ENCODE data around the gene CDK14. TPM values are rescaled to one million over a fixed set of nuclear protein-coding genes. Genes with fewer than 3 reads are reported as not detected.

Gene CDK14
- polyA plus RNA-seq, 3 donors, result 28.8 to 33.3 (median 29.1) TPM

DNA sequence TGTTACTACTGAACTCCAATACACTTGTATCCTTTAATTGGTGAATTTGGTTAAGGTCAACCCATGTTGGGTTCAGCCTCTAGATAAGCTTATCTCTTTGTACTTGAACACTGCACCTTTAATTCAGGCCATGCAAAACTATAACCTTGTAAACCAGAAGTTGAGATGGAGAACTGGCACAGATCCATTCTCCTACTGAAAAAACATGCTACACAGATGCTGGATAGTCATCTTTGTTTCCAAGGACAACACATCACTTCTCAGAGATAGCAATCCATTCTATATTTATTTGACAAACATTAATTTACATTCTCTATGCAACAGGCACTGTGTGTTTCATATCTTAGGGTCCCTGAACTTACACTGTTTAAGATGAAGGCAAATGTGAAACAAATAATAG is 2.9 kb upstream of the CDK14 start:
- DNase-seq, result no peak

DNA sequence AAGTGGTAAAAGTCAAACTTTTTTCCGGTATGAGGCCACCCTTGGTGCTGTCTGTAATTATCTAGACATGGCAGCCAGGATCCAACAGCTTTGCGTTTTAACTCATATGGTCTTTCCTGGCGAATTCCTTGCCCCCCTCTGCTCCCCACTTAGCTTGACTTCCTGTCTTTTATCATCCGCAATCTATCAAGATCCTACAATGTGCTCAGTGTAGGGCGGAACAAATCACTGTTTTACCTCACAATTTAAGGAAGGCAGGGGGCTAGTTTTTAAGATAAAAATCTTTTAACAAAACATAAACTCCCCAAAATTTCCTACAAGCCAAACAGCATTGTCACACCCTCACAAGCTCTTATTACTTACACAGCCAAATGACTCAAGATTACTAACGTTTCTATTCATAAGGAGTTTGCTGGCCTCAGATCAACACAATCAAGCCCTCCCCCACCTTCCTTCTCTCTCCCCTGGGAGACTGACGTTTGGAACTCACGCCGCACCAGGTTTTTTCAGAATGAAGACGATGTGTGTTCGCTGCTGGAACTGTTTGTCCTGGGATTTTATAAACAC is 1.3 kb upstream of the CDK14 start:
- DNase-seq, result no peak

DNA sequence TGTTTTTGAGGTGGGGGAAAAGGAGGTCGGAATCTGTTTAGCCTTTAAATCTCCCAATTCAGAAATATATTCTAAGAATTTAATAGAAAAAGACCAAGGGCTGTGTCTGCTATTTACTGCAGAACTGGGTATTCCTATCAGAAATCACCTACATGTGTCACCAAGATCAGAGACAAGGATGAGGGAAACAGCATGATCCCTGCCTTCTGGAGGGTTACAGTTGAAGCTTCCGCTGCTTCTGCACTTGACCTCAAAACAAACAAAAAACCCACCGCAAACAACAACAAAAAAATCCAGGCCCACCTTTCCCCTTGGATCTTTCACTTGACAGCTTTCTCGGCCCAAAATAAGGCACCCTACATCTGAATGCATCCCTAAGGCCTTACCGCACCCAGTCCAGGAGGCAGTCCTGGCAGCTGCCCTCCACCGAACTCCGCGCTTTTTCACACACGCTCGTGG is 750 bp upstream of the CDK14 start:
- no peak for DNase-seq

DNA sequence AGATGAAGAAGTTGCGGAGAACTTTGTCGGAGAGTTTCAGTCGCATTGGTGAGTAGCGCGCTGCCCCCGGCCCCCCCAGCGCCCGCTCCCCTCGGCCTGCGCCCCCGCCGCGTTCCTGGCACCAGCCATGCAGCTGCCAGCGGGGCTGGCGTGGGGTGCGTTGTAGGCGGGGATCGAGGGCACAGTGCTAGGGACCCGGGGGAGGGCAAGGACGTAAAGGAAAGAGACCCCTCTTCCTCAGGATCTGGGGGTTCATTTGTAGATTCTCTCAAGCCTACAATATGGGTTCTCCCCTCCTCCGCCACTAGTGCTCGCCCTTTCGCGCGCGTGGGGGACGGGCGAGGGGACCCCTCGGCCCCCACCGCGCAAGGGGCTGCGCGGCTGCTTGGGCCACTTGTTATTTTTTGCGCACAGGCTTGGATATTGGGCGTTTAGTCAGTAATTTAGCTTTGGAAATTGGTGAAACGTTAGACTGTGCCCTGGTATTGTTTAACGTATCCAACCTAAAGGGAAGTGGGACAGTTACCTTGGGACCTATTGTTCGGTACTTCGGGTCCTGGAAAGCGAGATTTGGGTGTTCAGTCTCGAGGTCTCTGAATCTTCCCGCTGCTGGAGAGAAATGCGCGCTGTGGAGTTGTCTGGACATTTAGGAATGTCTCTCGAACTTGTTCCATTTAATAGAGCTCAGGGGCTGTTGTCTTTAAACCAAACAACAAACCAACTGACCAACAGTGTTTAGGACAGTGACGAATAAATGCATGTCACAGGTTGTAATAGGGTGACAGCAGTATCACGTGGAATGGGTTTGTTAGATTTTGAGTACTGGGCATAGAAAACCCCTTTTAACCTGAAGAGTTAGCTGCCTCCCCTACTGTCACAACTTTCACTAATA is 796 bp downstream of the CDK14 start:
- DNase-seq, result no peak

DNA sequence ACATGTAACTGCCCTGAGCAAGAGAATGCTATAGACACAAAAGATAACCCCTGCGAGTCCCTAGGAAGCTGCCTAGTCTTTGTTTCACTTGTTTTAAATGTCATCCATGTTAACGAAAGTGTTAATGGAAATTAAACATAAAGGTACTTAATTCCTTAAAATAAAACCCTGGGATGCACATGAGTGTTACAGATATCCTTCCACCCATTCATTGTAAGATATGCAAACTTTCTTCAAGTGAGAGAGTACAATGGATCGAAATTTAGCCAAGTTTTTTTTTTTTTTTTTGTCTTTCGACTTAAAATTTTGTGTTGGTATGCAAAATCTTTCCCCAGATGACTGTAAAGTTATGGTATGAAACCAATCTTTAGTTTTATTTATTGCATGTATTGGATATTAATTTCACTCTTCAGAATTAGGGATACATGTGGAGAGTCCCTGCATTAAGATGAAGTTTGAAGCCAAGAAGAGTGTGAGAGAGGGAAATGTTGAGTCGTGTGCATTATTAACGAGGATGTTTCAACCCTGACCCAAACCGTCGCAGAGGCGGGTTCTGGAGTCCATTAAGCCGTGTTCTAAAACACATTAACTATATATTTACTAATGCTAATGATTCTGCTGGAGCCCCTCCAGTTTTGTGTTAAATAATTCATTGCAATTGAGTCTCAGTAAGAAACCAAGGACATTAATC is 1.6 kb downstream of the CDK14 start:
- DNase-seq, result no peak

DNA sequence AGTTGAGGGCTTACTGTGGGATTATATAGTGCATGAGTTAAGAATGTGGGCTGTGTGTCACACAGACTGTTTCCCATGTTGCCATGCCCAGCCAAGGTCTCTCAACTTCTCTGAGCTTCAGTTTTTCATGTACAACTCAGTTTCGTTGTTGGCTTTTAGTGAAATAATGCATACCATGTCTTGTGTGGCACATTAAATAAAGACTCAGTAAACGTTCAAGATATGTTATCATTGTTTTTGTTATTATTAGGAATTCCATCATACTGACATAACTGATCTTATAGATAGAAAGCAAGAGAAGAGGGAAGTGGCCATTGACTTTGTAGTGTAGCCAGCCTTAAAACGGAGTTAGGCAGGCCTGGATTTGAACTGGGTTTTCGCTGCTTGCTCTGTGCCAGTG is 2.9 kb downstream of the CDK14 start:
- DNase-seq, result no peak

DNA sequence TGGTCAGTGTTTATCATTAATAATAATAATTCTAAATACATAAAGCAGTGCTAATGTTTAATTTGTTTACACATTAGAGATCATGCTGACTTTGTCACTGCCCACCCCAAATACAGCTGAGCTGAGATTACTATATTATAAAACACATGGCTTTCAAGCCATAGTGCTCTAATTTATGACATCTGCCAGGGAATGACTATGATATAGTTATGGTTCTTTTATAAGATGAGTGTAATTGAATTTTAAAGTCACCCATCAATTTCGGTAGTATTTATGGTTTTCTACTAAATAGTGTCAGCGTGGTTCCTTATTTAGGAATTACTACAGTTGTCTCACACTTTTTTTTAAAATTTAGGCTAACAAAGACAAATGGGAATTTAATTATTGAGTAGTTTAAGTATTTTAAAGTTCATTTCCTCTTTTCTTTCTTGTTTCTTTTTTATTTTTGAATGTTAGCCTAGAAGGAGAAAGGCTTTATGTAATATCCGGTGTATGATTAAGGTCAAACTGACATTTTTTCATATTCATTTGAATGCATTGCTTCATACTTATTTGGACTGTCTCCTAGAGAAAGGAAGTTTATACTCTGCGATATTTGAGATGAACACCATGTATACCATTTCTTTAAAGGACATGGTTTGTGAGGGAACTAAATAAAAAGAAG is 3.9 kb downstream of the CDK14 start:
- no peak for DNase-seq

DNA sequence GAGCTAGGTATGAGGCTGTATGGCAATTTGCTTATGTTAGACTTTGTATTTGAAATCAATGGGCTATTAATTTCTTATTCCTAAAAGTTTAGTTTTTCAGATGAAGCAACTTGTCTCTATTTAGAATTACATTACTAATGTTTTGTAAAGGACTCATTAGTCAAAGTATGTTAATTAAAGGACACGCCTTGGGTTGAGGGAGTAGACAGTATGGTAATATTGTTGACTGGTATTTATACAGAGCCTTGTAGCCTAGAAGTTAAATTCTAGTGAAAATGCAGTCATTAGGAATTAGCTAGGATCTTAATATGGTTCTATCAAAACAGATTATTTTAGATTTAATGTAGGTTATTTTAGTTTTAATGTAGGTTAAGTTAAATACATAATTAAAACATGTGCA is 6.2 kb downstream of the CDK14 start:
- DNase-seq, result no peak

DNA sequence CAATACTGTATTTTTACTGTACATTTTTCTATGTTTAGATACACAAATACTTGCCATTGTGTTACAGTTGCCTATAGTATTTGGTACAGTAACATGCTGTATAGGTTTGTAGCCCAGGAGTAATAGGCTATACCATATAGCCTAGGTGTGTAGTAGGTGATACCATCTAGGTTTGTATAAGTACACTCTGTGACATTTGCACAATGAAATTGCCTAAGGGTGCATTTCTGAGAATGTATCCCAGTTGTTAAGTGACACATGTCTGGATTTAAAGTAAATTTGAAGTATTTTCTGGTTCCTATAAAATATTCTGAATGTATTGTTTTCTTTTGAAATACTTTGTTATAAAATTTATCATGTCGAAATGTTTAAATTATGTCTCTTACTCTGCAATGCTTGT is 7.2 kb downstream of the CDK14 start:
- DNase-seq, result no peak

DNA sequence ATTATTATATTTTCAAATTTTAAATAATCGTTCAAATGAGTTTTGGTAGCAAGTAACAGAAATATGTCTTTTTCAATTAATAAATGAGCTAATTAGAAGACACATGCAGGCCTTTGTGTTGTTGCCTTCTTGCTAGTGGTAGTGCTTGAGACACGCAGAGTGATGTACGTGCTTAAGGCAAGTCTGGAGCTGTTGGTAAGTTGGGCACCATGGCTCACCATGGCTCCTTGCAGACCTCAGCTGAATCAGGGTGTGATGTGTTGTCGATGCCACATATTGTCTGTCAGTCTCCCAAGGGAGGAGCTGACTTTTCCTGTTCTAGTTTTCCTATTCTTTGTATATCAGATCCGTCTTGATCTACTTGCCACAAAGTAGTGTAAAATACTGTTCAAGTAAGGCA is 8.3 kb downstream of the CDK14 start:
- no peak for DNase-seq

DNA sequence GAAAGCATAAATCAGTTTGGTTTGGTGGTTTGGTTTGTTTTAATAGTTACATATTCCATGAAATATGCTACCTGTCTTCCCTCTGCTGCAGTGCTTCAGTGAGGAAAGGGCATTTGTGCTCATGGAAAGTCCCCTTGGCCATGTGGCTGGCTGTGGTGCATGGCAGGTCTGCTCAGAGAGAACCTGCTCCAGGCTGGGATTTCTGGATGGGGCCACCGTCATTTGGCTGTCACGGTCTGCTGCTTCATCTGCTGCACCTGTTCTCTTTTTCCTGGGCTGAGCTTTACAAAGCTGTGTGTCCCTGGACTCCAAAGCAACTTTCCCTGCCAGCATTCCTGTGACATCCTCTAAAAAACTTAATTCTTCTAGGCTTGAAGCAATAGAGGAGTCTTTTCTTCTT is 8.9 kb downstream of the CDK14 start:
- DNase-seq, result peak; percentile 37

DNA sequence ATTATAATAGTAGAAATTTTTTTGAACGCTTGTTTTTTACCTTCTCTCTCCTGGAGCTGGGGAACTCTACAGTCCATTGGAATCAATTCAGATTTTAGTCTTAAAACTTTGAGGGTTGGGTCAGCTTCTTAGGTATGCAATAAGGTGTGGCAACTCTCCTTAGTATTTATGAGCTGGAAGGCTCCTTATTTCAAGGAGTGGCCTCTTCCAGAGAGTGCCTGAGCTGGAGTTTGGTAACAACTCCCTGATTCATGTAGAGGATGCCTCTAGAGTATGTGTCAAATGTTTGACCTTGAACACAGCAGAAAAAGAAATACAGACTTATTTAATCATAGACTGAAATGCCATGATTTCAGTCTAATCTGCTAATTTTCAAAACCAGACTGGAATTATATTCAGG is 11.1 kb downstream of the CDK14 start:
- DNase-seq, result no peak

DNA sequence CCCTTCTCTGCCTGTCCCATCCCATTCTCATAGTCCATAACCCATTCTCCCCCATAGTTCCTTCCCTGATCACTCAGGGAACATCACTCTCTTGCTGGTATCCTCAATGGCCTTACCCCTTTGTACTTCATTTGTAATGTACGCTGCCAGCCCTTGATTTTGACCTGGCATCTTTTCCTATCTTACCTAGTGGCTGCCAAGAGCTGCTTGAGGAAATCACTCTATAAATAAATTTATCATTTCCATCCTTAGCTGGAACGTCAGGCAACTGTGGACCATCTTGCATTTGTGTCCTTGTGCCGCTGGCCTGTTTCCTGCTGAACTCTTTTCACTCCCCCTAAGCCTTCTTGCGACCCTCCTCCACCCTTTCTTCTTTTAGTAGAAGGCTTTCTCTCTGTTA is 14.0 kb downstream of the CDK14 start:
- no peak for DNase-seq

DNA sequence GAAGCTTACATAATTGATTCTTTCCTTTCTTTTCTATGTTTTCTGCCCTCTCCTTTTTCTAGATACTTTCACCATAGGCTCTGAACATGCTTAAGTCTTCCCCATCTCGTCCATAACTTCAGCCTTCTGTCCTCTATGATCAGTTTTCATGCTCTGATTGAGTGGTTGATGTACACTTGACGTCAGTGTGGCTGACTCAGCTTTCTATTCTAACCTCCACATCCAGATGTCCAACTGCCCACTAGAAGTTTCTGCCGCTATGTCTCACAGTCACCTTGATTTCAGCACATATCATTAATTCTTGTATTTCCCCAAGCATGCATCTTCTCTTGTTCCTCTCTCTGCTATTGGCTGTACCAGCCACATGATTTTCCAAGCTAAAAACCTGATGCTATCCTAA is 15.0 kb downstream of the CDK14 start:
- no peak for DNase-seq

DNA sequence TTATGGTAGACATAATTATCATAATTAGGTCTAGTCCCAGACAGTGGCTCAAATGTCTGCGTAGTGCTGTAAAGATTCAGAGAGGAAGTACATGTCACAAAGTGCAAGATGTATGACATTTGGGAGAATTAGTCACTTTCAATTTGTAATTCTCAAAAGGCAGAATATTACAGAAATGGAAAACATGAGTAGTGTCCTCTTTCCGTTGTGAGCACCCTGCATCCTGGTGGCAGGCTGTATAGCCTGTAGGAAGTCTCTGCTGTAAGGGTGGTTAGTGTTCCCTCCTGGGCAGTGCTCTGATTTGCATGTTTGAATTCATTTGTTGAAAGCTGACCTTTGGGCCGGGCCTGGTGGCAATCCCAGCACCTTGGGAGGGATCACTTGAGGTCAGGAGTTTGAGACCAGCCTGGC is 17.0 kb downstream of the CDK14 start:
- DNase-seq, result no peak

DNA sequence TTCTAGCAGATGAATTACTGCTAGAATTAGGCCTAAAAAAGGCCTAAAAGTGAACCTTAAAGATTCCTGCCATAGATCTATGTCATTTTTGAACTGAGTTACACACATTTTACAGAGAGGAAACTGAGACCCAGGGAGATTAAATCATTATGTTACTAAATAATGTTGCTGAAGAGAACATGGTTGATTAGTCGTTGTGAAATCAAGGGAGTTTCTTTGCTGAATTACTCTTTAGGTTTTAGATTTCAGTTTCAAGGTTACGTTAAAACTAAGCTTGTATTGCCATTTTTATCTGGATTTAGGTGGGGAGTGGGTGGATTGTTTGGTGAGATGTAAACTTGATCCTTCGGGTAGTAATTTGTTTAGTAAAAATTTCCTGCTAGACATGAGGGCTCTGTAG is 21.3 kb downstream of the CDK14 start:
- DNase-seq, result no peak

DNA sequence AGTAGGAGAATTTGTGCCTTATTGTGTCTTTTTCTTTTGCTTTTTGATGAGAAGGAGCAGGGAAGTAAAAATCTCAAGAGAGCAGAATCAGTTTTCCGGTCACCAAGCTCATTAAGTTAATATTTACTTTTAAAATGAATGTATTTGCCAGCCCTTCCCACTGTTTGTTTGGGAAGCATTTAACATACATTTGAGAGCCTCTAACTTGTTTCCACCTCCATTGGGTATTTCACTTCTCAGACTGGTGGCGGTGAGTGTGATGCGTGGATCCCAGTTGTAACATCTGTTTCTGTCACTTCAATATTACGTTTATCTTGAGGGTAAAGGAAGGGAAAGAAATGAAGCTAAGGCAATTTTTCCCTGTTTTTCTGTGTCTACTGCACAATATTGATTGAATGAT is 22.8 kb downstream of the CDK14 start:
- no peak for DNase-seq

DNA sequence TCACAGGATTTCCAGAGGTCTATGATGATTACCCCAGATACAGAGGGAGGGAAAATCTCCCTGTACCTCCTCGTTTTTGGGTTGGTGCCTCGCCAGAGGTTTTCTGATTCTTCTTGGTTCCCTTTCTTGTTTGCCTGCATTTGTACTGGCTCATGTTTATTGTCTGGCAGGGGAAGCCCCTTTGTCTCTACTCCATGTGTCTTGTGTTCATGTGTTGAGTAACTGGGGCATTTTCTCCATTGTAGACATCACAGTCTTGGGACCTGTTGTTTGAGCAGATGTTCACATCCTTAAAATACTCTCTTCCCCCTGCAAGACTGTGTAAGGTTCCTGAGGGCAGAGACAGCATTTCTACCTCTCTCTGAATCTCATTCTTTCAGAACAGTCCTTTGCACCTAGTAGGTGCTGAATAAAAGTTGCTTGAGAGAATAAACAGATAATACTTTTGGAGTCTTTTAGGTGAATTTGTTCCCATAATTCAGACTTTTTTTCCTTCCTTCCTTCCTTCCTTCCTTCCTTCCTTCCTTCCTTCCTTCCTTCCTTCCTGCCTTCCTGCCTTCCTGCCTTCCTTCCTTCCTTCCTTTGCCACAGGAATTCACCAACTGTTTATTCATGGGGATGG is 25.1 kb downstream of the CDK14 start:
- no peak for DNase-seq

DNA sequence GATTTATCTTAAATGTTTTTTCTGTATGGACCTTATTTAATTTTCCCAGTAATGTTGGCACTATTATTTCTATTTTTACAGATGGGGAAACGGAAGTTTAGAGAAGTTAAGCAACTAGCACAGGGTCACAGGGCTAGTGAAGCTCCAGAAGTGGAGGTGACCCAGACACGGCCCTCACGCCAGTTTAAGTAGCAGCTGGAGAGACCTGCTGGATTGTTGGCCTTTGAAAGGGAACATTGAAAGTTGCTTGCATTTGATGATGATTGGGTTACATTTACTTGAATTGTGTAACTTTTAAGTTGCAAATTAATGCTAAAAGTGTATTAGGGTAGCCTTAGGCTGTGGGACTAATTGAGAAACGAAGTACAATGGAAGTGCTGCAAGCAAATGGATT is 25.6 kb downstream of the CDK14 start:
- no peak for DNase-seq

DNA sequence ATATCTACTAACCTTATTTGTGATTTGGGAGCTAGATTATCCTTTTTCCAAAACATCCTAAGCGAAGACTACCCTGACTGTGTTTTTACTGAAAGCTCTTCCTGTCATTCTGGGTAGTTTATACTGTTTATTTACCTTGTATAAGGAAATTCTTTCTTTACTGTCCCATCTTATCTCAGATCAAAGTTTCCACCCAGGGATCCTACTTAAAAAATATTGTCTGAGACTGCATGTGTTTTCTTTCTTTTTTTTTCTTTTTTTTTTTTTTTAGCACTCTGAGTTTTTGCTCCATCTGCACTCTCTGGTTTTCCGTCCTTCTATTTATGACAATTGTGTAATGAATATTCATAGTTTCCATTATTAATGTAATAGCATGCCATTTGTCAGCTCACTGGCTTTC is 26.5 kb downstream of the CDK14 start:
- no peak for DNase-seq

DNA sequence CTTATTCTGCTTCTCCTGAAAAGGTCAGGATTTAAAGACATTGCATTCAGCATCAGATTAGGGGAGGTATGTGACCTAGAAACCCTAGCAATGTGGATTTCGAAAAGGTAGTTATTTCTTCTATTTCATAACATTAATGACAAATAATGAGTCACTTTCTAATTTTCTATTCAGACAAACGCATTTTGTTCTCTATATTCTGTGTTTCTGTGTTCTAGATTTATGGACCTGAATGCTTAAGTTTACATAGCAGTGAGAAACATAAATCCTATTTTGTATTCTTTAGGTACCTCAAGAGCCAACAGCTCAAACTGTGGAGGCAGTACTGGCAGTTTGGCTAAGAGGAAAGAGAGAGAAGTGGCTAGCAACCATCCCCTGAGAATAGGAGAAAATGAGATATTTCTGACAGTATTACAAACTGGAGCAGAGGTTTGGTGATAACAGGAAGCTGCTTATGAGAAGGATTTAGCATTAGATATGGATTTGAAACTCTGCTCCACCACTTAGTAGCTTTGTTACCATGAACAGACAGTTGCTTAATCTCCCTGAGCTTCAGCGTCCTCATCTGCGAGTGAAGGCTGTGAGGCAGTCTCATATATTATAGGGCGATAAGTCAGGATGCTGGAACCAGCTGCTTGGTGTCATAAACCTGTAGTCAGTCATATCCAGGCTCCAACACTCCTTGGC is 28.2 kb downstream of the CDK14 start:
- no peak for DNase-seq

DNA sequence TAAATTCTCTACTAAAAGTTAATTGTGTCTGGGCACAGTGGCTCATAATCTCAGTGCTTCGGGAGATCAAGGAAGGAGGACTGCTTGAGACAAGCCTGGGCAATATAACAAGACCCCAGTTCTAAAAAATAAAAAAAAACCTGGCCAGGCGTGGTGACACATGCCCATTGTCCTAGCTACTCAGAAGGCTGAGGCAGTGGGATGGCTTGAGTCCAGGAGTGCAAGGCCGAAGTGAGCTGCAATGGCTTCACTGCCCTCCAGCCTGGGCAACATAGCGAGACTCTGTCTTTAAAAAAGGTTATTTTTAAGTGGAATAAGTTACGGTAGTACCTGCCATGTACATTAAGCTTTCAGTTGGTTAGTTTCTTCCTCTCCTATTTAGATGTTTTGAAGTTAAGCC is 28.9 kb downstream of the CDK14 start:
- no peak for DNase-seq
